NCI-H345 (cell line): ENCODE results near the gene CCDC40.
A peak's percentile ranks its signal among the peaks of the same experiment; 100 is the strongest.
"Not testable (repeated sequence)": the region's sequence is repeated elsewhere in the genome, so short reads cannot be mapped to it uniquely, and the experiment has no call there.

ENCODE experiments used
- DNase-seq: peaks from one replicate; lab custom pipeline; 2025; lab: John Stamatoyannopoulos, UW

CCDC40 gene

DNA sequence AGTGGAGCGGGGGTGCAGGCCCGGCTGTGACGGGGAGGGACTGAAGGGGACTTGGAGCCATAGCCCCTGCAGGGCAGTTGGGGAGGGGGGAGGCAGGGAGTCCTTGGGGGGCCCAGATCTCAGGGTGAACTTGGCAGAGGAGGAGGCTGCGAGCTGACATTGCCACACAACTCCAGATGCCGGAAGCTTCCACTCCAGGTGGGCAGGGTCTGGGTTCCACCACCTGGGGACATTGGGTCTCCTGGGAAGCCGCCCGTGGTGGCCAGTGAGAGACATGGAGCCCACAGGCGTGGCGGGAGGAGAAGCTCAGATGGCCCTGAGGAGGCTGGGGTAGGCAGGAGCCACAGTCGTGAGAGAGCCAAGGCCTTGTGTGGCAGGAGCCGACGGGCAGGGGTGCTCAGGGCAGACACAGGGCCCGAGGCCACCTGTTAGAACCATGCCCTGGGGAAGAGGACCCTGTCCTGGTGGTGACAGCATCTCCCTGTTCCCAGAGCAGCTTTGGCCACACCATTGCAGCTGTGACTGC lies 46.8 kb downstream of the CCDC40 start:
- no peak for DNase-seq

DNA sequence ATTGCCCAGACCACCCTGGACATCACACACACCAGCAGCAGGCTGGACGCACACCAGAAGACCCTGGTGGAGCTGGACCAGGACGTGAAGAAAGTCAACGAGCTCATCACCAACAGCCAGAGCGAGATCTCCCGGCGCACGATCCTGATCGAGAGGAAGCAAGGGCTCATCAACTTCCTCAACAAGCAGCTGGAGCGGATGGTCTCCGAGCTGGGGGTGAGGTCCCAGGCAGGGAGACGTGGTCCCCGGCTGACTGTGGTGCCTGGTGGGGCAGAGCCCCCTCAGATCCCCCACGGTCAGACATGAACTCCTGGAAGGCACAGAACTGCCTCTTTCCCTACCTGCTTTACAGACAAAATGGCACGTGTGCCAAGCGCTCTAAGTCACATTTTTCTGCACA lies 48.3 kb downstream of the CCDC40 start:
- DNase-seq = no peak

DNA sequence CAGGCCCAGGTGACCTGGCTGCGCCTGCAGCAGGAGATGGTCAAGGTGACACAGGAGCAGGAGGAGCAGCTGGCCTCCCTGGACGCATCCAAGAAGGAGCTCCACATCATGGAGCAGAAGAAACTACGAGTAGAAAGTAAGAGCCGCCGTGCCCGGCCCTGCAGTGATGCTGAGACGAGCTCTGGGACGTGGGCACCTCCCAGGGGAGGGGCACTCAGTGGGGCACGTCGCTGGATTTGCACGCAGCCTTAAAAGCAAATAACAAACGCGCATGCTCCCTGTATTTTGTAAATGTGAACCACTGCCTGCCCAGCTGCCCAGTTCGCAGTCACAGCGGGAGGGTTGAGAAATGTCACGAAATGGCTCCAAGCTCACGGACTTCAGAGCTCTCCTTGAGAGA lies 49.6 kb downstream of the CCDC40 start:
- no peak for DNase-seq

DNA sequence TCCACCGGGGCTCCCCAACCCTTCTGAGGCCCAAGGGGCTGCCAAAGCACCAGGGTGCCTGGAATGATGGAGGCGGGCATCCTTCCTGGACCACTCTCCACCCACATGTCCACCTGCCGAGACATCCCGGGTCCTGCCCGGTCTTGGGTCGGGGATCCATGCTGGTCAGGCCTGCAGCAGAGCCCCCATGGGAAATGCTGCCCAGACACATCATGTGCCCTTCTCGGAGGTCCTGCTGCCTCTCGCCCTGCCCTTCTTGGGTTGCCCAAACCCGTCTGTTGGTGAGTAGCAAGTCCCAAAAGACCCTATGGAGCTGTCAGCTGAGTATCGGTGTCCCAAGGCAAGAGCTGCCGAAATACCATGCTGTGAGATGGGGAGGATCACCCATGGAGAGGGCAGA lies 50.2 kb downstream of the CCDC40 start:
- DNase-seq = no peak

DNA sequence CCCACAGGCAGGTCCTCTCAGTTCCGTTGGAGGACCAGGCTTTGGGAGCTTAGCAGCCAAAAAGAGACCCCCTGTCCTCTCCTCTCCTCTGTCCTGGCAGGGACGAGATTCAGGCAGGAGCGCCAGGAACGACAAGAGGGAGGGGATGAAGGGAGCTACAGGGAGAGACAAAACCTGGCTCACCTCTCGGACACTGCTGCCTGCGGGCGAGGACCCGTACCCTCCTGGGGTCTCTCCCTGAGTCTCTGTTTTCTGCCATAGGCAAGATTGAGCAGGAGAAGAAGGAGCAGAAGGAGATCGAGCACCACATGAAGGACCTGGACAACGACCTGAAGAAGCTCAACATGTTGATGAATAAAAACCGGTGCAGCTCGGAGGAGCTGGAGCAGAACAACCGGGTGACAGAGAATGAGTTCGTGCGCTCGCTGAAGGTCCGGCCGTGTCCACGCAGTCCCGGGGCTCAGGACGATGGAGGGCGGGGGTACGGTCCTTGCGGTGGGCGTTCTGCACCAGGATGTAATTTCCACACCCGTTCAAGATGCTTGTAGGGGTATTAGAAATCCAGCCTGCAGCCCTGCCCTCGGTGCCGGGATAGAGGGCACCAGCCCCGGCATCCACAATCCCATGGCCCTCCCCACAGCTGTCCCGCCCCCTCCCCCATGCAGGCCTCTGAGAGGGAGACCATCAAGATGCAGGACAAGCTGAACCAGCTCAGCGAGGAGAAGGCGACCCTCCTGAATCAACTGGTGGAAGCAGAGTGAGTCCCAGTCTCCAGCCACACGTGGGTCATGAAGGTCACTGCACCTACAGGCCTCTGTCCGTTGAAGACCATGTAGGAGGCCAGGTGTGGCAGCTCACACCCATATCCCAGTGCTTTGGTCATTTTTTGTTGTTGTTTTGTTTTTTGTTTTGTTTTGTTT lies 51.2 kb downstream of the CCDC40 start:
- no peak for DNase-seq

DNA sequence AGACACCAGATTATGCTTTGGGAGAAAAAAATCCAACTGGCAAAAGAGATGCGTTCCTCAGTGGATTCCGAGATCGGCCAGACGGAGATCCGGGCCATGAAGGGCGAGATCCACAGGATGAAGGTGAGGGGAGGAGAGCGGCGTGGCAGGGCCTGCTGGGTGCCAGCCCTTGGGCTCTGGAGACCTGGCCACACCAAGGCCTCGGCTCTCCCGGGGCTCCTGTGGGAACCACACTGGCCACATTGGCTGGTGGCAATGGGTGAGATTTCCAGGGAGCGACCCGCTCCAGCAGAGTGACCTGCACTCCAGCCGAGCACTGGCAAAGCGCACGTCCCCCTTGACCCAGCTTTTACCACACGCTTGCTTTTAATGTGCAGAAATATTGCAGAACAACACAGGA lies 53.3 kb downstream of the CCDC40 start:
- DNase-seq = no peak

DNA sequence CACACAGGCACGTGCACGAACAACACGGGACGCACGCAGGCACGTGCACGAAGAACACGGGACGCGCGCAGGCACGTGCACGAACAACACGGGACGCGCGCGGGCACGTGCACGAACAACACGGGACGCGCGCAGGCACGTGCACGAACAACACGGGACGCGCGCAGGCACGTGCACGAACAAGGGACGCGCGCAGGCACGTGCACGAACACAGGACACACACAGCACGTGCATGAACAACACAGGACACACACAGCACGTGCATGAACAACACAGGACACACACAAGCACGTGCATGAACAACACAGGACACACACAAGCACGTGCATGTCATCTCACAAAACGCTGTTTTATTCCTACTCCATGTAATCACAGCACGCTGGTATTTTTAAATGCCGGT lies 53.7 kb downstream of the CCDC40 start:
- not testable (repeated sequence) for DNase-seq

DNA sequence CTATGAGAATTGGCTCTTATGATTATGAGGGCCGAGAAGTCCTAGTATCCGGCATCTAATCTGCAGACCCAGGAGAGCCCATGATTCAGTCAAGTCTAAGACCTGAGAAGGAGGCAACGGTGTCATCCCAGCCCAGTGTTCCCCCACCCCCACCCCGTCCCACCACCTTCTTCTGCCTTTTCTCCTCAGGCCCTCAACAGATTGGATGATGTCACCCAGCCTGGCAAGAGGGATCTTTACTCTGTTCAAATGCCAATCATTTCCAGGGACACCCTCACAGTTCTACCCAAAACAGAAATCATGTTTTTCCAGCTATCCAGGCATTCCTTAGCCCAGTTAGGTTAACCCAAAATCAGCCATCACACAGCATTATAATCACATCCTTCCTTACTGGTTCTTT lies 54.9 kb downstream of the CCDC40 start:
- DNase-seq = no peak

DNA sequence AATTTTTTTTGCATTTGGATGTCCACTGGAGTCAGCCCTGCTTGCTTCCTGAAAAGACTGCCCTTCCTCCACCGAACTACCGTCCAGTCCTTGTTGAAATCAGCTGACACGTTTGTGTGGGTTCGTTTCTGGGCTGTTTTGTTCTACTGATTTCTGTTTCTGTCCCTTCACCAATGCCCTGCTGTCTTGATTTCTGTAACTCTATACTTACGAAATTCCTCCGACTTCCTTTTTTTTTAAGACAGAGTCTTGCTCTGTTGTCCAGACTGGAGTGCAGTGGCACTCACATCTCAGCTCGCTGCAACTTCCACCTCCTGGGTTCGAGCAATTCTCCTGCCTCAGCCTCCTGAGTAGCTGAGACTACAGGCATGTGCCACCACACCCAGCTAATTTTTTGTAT lies 56.5 kb downstream of the CCDC40 start:
- no peak for DNase-seq

DNA sequence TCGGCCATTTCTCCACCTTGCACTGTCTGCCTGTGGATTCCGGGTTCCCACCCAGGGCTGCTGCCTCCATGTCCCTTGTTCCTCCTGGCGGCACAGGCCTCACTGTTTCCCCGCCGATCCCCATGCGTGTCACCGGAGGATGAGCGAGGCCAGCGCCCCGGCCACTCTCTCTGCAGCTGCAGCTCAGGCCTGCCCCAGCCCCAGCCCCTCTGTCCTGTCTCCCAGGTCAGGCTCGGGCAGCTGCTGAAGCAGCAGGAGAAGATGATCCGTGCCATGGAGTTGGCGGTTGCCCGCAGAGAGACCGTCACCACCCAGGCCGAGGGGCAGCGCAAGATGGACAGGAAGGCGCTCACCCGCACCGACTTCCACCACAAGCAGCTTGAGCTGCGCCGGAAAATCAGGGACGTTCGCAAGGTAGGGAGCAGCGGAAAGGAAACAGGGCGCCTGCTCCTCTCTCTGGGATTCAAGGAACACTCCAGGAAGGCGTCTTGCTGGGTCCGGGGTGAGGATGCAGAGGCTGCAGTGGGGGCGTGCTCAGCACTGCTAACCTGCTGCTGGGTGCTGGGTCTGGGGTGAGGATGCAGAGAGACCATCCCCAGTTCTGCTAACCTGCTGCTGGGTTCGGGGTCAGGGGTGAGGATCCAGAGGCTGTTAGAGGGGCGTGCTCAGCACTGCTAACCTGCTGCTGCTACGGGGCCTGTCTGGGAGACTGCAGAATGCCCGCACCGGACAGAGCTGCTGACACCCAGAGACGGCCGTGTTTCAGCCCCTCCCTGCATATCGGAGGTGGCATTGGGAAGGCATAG lies 58.8 kb downstream of the CCDC40 start:
- no peak for DNase-seq

DNA sequence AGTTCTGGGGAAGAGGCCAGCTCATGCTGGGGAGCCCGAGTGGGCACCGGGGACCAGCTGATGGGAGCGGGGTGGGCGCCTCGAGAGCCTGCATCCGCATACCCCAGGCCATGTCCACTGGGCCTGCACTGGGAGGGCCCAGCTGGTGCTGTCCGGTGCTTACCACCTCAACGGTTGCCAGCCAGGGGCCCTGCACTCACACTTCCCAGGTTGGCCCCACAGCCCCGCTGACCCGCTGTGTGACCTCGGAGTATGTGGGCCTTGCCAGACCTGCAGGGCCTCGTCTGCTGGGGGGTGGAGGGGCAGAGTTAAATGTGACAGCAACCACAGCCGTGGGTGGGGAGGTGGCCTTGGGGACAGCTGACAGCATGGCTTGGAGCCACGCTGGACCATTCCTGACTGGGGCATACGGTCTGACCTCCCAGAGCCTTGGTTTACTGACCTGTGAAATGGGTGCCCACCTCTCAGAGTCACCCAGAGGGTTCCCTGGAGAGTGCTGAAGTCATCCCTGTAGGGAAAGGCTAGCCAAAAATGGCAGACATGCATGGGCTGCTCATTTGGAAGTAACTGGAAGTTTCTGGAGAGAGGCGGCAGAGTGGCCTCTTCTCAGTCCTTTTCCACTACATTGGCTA lies 59.5 kb downstream of the CCDC40 start:
- no peak for DNase-seq

DNA sequence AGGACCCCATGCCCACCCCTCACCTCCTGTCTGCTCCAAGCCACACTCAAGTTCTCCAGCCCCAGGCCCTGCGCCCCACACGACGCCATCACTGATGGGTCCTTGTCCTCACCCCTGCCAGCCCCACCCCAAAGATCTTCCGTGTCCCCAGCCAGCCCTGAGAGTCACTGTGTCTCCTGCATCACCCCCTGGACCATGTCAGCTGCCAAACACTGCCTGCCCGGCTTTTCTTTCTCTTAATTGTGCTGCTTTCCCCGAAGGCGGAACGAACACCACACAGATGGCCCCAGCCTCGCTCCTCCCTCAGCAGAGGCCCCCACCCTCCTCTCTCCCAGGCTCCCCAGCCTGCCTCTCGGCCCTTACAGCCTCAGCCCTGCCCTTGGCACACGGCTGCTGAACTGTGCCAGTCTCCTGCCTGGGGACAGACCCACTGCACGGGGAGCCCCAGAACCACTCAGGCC lies 60.1 kb downstream of the CCDC40 start:
- DNase-seq = no peak

DNA sequence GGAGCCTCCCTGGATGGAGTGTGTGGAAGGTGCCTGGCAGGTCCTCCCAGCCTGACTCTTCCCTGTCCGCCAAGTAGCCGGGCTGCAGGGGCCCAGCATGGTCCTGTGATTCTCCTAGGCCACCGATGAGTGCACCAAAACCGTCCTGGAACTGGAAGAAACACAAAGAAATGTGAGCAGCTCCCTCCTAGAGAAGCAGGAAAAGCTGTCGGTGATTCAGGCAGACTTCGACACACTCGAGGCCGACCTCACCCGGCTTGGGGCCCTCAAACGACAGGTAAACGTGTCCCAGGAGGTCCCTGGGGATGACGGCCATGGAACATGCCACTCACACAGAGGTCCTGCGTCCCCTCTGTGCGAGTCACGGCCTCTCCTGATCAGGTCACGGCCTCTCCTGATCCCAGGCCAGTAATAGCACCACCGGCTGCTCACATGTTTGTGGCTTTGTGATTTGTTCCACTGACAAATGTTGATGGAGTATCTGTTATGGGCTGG lies 60.7 kb downstream of the CCDC40 start:
- no peak for DNase-seq

DNA sequence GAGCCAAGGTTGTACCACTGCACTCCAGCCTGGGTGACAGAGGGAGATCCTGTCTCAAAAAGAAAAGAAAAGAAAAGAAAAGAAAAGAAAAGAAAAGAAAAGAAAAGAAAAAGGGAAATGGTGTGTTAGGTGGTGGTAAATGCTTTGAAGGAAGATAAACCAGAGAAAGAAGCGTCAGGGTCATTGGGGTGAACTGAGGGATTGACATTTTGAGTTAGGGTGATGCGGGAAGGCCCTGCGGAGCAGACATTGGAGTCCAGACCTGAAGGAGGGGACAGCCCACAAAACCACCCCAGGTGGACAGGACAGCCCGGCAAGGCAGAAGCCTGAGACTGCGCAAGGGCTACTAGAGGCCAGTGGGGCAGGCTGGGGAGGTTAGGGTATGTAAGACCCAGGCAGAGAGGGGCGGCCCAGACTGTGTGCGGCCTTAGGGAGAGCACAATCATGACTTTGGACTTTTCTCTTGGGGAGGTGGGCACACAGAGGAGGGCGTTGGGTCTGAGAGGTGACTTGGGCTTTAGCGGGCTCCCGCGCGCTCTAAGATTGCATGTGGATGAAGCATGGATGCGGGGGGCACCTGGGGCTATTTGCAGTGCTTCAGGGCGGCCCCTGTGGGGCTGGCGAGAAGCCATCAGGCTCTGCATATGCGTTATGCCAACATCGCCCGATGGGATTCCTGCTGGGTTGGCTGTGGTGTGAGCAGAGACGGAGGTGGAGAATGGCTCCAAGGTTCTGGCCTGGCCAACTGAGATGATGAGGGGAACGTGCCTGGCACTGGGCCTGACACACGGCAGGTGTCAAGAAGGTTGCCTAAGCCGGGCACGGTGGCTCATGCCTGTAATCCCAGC lies 61.6 kb downstream of the CCDC40 start:
- no peak for DNase-seq

DNA sequence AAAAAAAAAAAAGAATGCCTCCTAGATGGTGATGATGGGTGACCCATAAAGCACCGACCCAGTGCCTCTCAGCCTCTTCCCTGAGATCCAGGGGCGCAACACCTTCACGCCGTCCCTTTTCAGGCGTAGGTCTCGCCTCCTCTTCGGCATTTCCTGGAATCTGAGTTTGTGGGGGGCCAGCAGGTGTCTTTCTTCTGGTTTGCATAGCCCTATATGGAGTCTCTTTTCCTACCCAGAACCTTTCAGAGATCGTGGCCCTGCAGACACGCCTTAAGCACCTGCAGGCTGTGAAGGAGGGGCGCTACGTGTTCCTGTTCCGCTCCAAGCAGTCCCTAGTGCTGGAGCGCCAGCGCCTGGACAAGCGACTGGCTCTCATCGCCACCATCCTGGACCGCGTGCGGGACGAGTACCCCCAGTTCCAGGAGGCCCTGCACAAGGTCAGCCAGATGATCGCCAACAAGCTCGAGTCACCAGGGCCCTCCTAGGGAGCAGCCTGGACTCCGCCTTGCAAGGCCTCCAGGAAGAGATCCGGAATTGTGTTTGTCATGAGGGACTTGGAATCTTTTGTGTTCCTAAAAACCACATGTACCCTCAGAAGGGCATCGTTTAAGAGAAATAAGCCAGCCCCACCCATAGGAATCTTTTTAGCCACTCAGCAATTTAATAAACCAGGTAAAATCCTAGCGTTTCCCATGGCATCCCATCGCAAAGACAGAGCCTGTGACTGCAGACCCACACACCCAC lies 63.0 kb downstream of the CCDC40 start:
- no peak for DNase-seq

DNA sequence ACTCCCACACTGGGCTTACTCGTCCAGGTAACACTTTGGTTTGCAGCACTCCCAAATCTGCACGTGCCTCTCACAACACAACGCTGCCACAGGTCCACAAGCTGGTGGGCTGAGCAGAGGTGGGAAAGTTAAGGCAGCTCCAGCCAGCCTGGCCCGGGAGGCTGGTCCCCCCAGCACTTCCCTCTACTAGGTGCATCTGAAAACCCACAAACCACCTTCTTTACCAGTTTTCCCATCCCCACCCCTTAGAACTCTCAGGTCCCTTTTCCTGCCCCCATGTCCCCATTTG lies 63.5 kb downstream of the CCDC40 start:
- no peak for DNase-seq

DNA sequence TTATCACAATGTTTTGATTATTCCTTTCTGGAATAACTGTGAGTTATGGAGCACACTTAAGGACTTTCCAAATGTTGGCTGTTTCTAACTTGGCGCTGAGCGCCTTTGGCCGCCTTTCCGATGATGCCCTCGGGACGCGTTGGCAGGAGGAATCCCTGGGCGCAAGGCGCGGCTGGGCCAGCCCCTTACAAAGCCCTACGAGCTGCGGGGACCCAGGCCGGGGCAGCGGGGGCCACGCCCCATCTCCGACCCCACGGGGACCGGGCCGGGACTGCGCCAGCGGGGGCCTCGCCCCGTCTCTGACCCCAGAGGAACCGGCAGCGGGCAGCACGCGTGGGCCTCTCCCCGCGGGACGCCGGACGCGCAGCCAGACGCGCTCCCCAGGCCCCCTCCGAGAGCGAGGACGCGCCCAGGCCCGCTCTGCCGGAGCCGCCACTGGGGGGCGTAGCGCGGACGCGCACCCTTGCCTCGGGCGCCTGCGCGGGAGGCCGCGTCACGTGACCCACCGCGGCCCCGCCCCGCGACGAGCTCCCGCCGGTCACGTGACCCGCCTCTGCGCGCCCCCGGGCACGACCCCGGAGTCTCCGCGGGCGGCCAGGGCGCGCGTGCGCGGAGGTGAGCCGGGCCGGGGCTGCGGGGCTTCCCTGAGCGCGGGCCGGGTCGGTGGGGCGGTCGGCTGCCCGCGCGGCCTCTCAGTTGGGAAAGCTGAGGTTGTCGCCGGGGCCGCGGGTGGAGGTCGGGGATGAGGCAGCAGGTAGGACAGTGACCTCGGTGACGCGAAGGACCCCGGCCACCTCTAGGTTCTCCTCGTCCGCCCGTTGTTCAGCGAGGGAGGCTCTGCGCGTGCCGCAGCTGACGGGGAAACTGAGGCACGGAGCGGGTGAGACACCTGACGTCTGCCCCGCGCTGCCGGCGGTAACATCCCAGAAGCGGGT lies 64.8 kb downstream of the CCDC40 start, which contains the start of gene GAA:
Gene GAA (plus strand): TSS at position 571 of the 935 bp plus-strand sequence. CDS start 3,006 bp downstream, outside the sequence.
- peak; percentile 93 for DNase-seq

DNA sequence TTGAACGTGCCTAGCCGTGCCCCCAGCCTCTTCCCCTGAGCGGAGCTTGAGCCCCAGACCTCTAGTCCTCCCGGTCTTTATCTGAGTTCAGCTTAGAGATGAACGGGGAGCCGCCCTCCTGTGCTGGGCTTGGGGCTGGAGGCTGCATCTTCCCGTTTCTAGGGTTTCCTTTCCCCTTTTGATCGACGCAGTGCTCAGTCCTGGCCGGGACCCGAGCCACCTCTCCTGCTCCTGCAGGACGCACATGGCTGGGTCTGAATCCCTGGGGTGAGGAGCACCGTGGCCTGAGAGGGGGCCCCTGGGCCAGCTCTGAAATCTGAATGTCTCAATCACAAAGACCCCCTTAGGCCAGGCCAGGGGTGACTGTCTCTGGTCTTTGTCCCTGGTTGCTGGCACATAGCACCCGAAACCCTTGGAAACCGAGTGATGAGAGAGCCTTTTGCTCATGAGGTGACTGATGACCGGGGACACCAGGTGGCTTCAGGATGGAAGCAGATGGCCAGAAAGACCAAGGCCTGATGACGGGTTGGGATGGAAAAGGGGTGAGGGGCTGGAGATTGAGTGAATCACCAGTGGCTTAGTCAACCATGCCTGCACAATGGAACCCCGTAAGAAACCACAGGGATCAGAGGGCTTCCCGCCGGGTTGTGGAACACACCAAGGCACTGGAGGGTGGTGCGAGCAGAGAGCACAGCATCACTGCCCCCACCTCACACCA lies 65.7 kb downstream of the CCDC40 start:
- DNase-seq = peak; percentile 52
